RWPE1 (cell line): Measurements from ENCODE around the gene CXCL16.

ENCODE experiments used
- CTCF ChIA-PET: fragments of 350-600 bp; sonication (Branson Sonifier 250); formaldehyde crosslinking; extraction: SDS; loops from one replicate; lab custom pipeline; 2021; lab: Yijun Ruan, JAX
- POLR2A ChIA-PET: fragments of 400-600 bp; formaldehyde crosslinking; extraction: SDS; loops from one replicate; lab custom pipeline; 2020; ENCODE audit warnings: antibody characterized with exemption; ENCODE audit not compliant: low non-redundant PET; lab: Yijun Ruan, JAX
- DNase-seq: peaks from one replicate; pipeline ENCODE4 v3.0.0; 2012; ENCODE audit warnings: low spot score
- H3K27ac ChIP-seq: fragments of 450-650 bp; 2 replicates; pipeline ENCODE4 v1.5.1; 2017
- CTCF ChIP-seq: fragments of 450-650 bp; conservative IDR thresholded peaks from 2 replicates; pipeline ENCODE4 v1.5.1; 2017; ENCODE audit warnings: low read depth, mild to moderate bottlenecking

The CXCL16 gene

GRCh38 chr17:4728124-4728523 lies 11.6 kb downstream of the CXCL16 start:
- TF ChIP-seq CTCF, result no peak
- ChIA-PET CTCF (no interaction called here), POLR2A (no interaction called here)
- no peak for DNase-seq
- no peak overlapping the region for H3K27ac ChIP-seq

- H3K27ac ChIP-seq, result no peak overlapping the region
- TF ChIP-seq CTCF, result no peak
- ChIA-PET CTCF (no interaction called here), POLR2A (no interaction called here)
- no peak for DNase-seq
These were observed 13.9 kb downstream of the CXCL16 start for GRCh38 chr17:4725646-4726310.

GRCh38 chr17:4724650-4725049 lies 15.1 kb downstream of the CXCL16 start:
- no peak for TF ChIP-seq CTCF
- ChIA-PET POLR2A (no interaction called here), CTCF (interaction anchor here (0.7 kb wide), 1 partner anchor 179 kb away, joined by 4 read pairs; no protein-coding TSS in a partner anchor)
- DNase-seq, result no peak
- no peak overlapping the region for H3K27ac ChIP-seq

- CTCF ChIA-PET, result no interaction called here
- POLR2A ChIA-PET, result no interaction called here
- TF ChIP-seq CTCF, result no peak
- H3K27ac ChIP-seq, result no peak overlapping the region
- no peak for DNase-seq
These were observed 17.0 kb downstream of the CXCL16 start for GRCh38 chr17:4722678-4723240.

- TF ChIP-seq CTCF, result no peak
- ChIA-PET POLR2A (no interaction called here), CTCF (interaction anchor here (0.6 to 1.0 kb wide), 3 partner anchors 68 to 156 kb away, joined by 3 to 5 read pairs (median 5); no protein-coding TSS in a partner anchor)
- no peak for DNase-seq
- H3K27ac ChIP-seq, result peak overlapping the region; percentile 75
These were observed 18.3 kb downstream of the CXCL16 start for GRCh38 chr17:4721203-4722135.

- peak overlapping the region; percentile 75 for H3K27ac ChIP-seq
- no peak for TF ChIP-seq CTCF
- ChIA-PET POLR2A (no interaction called here), CTCF (interaction anchor here (1.0 kb wide), 1 partner anchor 156 kb away, joined by 5 read pairs; no protein-coding TSS in a partner anchor)
- no peak for DNase-seq
These were observed 18.9 kb downstream of the CXCL16 start for GRCh38 chr17:4720787-4721186.
